ENCODE data around the gene TAB3. TPM values are rescaled to one million over a fixed set of nuclear protein-coding genes. Genes with fewer than 3 reads are reported as not detected.

Gene TAB3
- total RNA-seq (ENCODE audit: low replicate concordance), result 26.1 and 48.9 TPM in 2 replicates
- long read RNA-seq, partial matches to known transcripts, result 0 of 4 reads
- long read RNA-seq, other reads (novel, unspliced or antisense), result 4 of 4 reads

GRCh38 chrX:30889147-30890140, at the start of gene TAB3:
Gene TAB3, minus strand, starts transcription at chrX:30889254. Its CDS starts 29,666 bp downstream, at chrX:30859588.
- no peak for TF ChIP-seq CTCF (conservative IDR thresholded peaks at IDR 0.05)
- H3K36me3 Mint-ChIP-seq, result no peaks in the 10 kb centered on the region
- peaks cover 4% of the 10 kb centered on the region for H3K4me1 Mint-ChIP-seq (ENCODE audit: unreplicated experiment)
- peak; percentile 94 for DNase-seq (ENCODE audit: extremely low spot score, unreplicated experiment)
- no peaks in the 10 kb centered on the region for H3K27me3 Mint-ChIP-seq
- H3K27ac Mint-ChIP-seq, result peak within 1 kb of the TSS; percentile 97
- peaks cover 6% of the 10 kb centered on the region for H3K9me3 Mint-ChIP-seq
- H3K4me3 Mint-ChIP-seq, result peak within 1 kb of the TSS; percentile 93

DNA sequence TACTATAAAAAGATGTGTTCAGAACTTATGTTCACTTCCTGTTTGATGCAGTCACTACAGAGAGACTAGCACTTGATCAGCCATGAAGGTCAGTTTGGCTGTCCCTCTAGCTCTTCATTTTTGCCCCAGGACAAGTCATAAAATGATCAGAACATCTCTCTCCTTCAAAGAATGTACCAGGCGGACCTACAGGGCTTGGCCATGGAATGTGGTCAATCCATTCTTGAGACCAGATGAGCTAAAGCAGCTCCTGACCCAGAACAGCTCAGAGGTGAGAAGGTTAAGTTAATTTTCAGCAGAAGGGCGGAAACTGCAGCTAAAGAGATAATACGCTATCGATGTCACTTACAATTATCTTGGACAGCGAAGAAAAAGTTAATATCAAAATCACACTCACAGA, 49.2 kb upstream of the TAB3 start:
- Mint-ChIP-seq H3K9me3 (peaks cover 13% of the 10 kb centered on the region), H3K36me3 (peaks cover 4% of the 10 kb centered on the region), H3K27me3 (no peaks in the 10 kb centered on the region), H3K4me3 (no peak overlapping the region), H3K27ac (no peak overlapping the region), H3K4me1 (ENCODE audit: unreplicated experiment) (peaks cover 3% of the 10 kb centered on the region)
- no peak for TF ChIP-seq CTCF (conservative IDR thresholded peaks at IDR 0.05)
- DNase-seq (ENCODE audit: extremely low spot score, unreplicated experiment), result no peak

DNA sequence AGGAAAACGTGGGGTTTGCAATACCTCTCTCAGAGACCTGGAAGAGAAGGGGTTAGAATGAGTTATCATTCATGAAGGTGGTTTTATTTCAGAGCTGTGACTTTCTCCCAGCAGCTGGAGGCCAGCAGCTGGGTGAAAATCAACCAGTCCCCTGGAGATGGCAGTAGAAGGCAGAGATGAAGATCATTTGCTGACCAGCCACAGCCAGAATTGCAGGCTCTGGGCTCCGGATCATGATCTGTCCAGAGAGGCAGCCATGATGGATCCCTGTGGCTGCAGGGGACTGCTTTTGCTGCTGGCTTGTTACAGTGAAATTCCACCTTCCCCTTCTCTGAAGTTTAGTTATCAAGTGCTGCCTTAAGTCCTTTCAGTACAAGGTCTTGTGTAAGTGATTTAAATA, 46.9 kb upstream of the TAB3 start:
- Mint-ChIP-seq H3K9me3 (peaks cover 8% of the 10 kb centered on the region), H3K27me3 (no peaks in the 10 kb centered on the region), H3K4me3 (no peak overlapping the region), H3K4me1 (ENCODE audit: unreplicated experiment) (peaks cover 3% of the 10 kb centered on the region), H3K36me3 (no peaks in the 10 kb centered on the region), H3K27ac (no peak overlapping the region)
- peak; percentile 41 for TF ChIP-seq CTCF (conservative IDR thresholded peaks at IDR 0.05)
- no peak for DNase-seq (ENCODE audit: extremely low spot score, unreplicated experiment)

DNA sequence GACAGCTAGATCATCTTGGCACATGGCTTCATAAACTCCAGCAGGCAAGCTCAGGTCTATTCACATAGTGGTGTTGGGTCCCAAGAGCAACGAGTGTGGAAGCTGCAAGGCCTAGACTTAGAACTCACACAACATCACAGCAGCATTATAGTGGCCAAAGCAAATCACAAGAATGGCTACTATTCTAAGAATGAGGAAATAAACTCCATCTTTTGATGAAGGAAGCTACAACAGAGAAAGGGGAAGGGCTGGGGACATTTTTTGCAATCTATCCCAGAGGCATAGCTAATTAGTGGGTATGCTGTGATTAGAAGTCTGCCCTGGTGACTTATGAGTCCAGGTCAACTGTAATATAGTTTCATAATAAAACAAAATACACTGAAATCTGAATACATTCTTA, 42.9 kb upstream of the TAB3 start:
- Mint-ChIP-seq H3K4me1 (ENCODE audit: unreplicated experiment) (no peaks in the 10 kb centered on the region), H3K4me3 (no peak overlapping the region), H3K36me3 (no peaks in the 10 kb centered on the region), H3K27ac (peak overlapping the region; percentile 26), H3K9me3 (no peaks in the 10 kb centered on the region), H3K27me3 (no peaks in the 10 kb centered on the region)
- no peak for DNase-seq (ENCODE audit: extremely low spot score, unreplicated experiment)
- TF ChIP-seq CTCF (conservative IDR thresholded peaks at IDR 0.05), result no peak

- no peaks in the 10 kb centered on the region for H3K36me3 Mint-ChIP-seq
Measured at GRCh38 chrX:30930679-30931078, 41.6 kb upstream of the TAB3 start.

More at GRCh38 chrX:30930679-30931078, 41.6 kb upstream of the TAB3 start:
- no peak overlapping the region for H3K27ac Mint-ChIP-seq
- no peaks in the 10 kb centered on the region for H3K27me3 Mint-ChIP-seq
- no peak for TF ChIP-seq CTCF (conservative IDR thresholded peaks at IDR 0.05)
- no peaks in the 10 kb centered on the region for H3K4me1 Mint-ChIP-seq (ENCODE audit: unreplicated experiment)
- H3K4me3 Mint-ChIP-seq, result no peak overlapping the region
- H3K9me3 Mint-ChIP-seq, result no peaks in the 10 kb centered on the region
- no peak for DNase-seq (ENCODE audit: extremely low spot score, unreplicated experiment)

Measured in type B pancreatic cell (in vitro differentiated cells).